ENCODE results near the gene UPK3B. TPM values are rescaled to one million over a fixed set of nuclear protein-coding genes. Genes with fewer than 3 reads are reported as not detected.
"Not testable (repeated sequence)": the region's sequence is repeated elsewhere in the genome, so short reads cannot be mapped to it uniquely, and the experiment has no call there.

The UPK3B gene
- total RNA-seq (2014; rRNA removed; shearing (Covaris generic)), result 0.07 TPM in 1 of 2 replicates, not detected in the other

DNA sequence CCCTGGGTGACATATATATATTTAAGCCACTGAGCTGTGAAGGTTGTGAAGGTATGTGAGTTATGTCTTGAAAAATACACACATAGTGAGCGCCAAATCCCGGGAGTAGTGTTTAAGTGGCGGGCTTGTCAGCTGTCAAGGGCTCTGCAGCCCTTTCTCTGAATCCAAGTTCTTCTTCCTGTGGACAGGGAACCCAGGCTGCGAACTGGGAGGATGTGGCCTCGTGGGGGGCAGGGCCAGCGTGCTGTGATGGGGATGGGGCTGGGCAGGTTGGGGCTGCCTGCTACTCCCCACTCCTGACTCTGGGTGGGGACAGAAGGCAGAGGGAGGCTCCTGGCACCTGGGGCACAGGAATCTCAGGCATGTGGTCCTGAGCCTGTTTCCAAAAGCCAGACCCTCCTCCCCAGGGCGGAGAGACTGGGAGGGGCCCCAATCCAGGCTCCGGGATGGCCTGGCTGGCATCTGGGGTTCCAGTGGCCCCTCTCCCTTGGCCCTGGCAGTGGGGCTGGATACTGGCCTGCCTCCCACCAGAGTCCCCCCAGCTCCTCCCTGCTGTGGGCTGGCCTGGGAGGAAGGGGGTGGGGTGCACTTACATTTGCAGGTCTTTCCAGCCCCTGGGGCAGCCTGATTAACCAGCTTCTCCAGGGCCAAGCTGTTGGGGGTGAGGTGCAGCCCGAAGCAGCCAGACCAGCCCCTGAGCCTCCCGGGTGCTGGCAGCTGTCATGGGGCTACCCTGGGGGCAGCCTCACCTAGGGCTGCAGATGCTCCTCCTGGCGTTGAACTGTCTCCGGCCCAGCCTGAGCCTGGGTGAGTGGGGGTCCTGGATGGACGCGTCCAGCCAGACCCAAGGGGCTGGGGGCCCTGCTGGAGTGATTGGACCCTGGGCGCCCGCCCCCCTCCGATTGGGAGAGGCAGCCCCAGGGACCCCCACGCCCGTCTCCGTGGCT is at the start of gene UPK3B:
UPK3B (plus strand) TSS at position 622 of the 947 bp plus-strand sequence; CDS start at position 723, 101 bp downstream.
- Histone ChIP-seq H3K27me3 (ENCODE audit: control insufficient read depth, insufficient read depth, low read length) (no peaks in the 10 kb centered on the region), H3K36me3 (replicated peaks; ENCODE audit: control insufficient read depth, insufficient read depth, low read length) (peaks cover 1% of the 10 kb centered on the region; the same call in 1 of the 2 replicates), H3K4me3 (ENCODE audit: insufficient read depth, low read depth, low read length) (no peak within 1 kb of the TSS)
- peak; percentile 93 for DNase-seq

DNA sequence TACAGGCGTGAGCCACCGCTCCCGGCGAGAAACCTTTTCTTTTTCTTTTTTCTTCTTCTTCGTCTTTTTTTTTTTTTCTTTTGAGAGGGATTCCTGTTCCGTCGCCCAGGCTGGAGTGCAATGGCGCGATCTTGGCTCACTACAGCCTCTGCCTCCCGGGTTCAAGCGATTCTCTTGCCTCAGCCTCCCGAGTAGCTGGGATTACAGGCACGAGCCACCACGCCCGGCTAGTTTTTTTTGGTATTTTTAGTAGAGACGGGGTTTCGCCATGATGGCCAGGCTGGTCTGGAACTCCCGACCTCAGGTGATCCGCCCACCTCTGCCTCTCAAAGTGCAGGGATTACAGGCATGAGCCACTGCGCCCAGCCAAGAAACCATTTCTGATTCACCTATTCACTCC is 49.6 kb upstream of the UPK3B start:
- not testable (repeated sequence) for H3K36me3 ChIP-seq (replicated peaks; ENCODE audit: control insufficient read depth, insufficient read depth, low read length); H3K4me3 ChIP-seq (ENCODE audit: insufficient read depth, low read depth, low read length); DNase-seq; H3K27me3 ChIP-seq (ENCODE audit: control insufficient read depth, insufficient read depth, low read length)

DNA sequence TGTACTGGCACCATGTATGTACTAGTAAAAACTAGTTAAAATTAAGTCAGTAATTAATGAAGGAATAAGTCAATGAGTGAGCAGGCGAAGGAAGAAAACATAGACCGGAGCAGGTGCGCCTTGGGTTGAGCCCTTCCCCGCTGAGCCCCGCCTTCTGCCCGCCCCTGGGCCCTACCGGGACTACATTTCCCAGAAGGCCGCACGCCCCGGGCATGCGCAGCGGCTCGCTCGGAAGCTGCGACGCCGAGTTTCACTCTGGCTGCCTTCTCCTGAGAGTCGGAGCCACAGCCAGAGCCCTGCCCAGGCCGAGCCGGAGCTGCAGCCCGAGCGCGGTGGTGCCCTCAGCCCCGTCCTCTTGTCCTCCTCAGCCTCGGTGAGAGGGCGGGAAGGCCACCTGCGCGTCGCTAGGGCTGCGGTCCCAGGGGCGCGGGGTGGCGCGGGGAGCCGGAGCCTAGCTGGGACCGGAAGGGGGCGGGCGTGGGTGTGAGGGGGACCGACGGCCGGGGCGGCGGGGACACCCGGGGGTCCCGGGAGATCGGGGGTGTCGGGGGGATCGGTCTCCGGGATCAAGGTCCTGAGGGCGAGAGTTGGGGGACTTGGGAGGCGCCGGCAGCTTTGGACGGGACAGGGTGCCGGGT is 48.8 kb upstream of the UPK3B start, which contains the start of gene DTX2:
DTX2 (plus strand) TSS at position 246 of the 638 bp plus-strand sequence. CDS start 18,801 bp downstream, outside the sequence.
- peak within 1 kb of the TSS; percentile 37 for H3K4me3 ChIP-seq (ENCODE audit: insufficient read depth, low read depth, low read length)

DNA sequence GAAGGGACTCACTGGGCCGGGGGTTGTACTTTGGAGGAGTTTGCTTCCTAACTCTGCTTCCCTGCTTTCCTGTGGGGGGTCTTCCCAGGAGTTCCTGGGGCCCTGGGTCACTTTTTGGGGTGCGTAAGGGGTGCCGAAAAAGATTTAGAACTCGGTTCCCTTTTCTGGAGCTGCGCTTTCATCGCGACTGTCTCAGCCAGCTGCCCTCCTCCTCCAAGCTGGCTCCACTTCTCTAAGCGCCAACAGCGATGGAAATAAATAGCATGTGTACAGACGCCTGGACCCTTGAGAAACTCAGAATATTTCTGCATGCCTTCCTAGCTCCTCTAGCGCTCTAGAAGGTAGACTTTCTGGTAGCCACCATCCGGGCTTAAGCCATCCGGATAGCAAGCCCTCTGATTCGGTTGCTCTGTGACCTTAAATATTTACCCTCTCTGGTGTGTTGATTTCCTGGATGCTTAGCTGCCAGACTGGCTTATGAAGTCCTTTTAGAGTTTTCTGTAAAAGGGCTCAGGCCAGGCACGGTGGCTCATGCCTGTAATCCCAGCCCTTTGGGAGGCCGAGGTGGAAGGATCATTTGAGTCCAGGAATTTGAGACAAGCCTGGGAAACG is 48.0 kb upstream of the UPK3B start:
- H3K27me3 ChIP-seq (ENCODE audit: control insufficient read depth, insufficient read depth, low read length); H3K36me3 ChIP-seq (replicated peaks; ENCODE audit: control insufficient read depth, insufficient read depth, low read length); H3K4me3 ChIP-seq (ENCODE audit: insufficient read depth, low read depth, low read length); DNase-seq: not testable (repeated sequence)

More for the DNA sequence above, 48.8 kb upstream of the UPK3B start, which contains the start of gene DTX2:
- H3K36me3 ChIP-seq (replicated peaks; ENCODE audit: control insufficient read depth, insufficient read depth, low read length); DNase-seq; H3K27me3 ChIP-seq (ENCODE audit: control insufficient read depth, insufficient read depth, low read length): not testable (repeated sequence)

DNA sequence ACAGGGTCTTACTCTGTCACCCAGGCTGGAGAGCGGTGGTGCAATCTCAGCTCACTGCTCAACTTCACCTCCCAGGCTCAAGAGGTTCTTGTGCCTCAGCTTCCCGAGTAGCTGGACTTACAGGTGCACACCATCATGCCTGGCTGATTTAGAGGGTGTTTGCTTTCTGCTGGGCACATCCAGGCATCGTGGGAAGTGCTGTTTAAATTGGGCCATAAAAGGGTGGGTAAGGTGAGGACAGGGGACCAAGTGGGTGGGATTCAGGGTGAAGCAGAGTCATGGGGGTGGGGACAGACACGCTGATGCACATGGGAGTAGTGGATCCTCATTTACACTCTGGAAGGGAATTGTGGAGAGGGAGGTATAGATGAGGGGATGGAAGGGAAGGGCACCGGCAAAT is 45.4 kb upstream of the UPK3B start:
- H3K4me3 ChIP-seq (ENCODE audit: insufficient read depth, low read depth, low read length); H3K36me3 ChIP-seq (replicated peaks; ENCODE audit: control insufficient read depth, insufficient read depth, low read length); DNase-seq; H3K27me3 ChIP-seq (ENCODE audit: control insufficient read depth, insufficient read depth, low read length): not testable (repeated sequence)

DNA sequence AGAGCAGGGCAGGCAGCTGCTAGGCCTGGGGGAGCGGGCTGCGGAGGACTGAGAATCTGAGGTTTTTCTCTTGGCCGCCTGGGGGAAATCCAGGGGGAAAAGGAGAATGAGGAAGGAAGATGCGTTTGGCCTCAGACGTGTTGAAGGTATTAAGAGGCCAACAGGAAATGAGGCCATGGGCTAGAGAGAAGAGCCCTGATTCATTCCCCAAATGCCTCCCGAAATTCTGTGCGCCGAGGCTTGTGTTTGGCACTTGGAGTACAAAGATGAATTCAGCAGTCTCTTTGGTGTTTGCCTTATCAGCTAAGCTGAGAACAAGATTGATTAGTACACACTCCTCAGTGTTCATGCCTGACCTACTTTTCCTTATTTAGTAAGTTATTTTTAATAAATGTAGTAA is 44.4 kb upstream of the UPK3B start:
- not testable (repeated sequence) for H3K36me3 ChIP-seq (replicated peaks; ENCODE audit: control insufficient read depth, insufficient read depth, low read length); H3K4me3 ChIP-seq (ENCODE audit: insufficient read depth, low read depth, low read length); DNase-seq; H3K27me3 ChIP-seq (ENCODE audit: control insufficient read depth, insufficient read depth, low read length)

DNA sequence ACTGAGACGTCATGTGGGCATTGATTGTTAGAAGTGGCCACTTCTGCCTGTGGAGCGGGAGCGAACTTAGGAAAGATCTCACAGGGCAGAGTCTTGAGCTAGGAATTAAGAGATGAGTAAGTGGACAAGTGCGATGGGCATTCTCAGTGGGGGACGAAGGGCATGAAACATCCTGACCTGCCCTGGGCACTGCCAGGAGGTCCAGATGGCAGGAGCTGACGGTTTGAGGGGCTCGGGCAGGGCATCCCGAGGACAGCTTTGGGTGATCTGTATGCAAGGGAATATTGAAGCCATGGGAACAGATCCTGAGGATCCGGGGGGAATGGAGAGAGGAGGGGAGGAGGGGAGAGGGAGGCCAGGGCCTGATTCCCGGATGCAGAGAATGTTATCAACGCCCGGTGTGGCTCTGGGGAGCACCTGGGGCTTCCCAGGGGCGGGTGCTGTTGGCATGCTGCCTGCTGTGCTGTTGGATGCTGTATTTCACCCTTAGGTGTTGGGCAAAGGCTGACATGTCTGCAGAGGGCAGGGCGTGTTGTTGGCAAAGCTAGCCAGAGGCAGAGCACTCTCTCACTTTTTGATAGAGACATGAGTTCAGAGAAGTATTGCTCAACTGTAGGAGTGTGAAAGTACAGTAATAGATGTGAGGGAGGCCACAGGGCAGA is 42.5 kb upstream of the UPK3B start:
- not testable (repeated sequence) for H3K36me3 ChIP-seq (replicated peaks; ENCODE audit: control insufficient read depth, insufficient read depth, low read length); DNase-seq

DNA sequence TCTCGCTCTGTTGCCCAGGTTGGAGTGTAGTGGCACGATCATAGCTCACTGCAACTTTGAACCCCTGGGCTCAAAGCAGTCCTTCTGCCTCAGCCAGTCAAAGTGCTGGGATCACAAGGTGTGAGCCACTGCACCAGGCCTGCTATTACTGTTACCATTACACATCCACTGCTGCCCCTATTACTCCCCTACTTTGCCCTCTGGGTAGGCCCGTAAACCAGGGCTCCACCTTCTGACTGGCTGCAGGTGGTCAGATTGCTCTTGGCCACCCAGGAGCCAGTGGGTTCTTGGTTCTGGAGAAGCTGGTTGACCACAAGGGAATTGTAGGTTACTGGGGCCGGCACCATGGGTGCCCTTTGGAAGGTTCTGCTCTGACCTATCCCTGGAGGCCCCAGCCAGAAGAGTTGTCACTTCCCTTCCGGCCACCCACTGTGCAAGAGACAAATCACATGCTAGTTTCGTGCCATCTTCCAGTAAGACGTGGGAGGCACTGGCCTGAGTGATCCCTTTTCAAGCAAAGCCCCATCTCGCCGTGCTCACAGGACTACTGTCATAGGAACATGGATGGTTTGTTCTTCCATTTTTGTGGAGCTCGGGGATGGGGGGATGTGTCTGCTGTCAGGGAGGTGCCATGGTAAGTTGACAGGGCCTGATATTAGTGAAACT is 38.7 kb upstream of the UPK3B start:
- not testable (repeated sequence) for H3K4me3 ChIP-seq (ENCODE audit: insufficient read depth, low read depth, low read length); H3K36me3 ChIP-seq (replicated peaks; ENCODE audit: control insufficient read depth, insufficient read depth, low read length); H3K27me3 ChIP-seq (ENCODE audit: control insufficient read depth, insufficient read depth, low read length); DNase-seq

More for the DNA sequence above, 42.5 kb upstream of the UPK3B start:
- not testable (repeated sequence) for H3K4me3 ChIP-seq (ENCODE audit: insufficient read depth, low read depth, low read length); H3K27me3 ChIP-seq (ENCODE audit: control insufficient read depth, insufficient read depth, low read length)

DNA sequence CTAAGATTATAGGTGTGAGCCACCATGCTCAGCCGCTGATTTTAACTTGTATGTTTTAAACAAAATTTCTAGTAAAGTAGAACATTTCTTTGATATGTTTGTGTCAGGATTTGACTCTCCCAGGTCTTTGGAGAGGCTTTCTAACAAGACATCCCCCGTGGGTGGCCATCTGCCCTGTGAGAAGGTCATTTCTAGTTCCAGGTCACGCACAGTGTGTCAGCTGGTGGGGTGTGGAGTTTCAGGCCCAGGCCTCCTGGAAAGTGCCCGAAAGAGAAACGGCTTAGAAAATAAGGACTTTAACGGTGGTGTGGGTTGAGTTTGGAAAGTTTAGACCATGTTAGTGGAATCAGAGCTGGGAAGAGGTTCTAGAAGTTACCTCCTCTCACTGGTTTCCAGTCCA is 37.3 kb upstream of the UPK3B start:
- not testable (repeated sequence) for H3K27me3 ChIP-seq (ENCODE audit: control insufficient read depth, insufficient read depth, low read length); H3K4me3 ChIP-seq (ENCODE audit: insufficient read depth, low read depth, low read length); DNase-seq; H3K36me3 ChIP-seq (replicated peaks; ENCODE audit: control insufficient read depth, insufficient read depth, low read length)

DNA sequence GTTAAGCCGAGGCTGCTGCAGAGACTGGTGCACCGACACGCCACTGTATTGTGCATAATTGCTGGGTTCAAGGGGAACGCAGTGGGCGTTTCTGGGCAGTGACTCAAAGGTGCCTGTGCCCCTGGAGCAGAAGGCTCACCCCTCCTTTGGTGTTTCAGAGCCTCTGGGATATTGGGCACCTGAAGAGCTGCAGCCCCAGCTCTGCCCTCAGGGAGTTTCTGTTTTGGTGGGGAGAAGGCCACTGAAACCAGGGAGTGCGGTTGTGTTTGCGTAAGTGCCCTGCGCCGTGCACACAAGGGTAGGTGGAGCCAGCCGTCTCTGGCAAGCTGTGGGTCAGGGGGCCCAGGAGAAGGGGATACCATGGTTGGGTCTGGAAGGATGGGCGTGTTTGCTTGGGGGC is 34.1 kb upstream of the UPK3B start:
- not testable (repeated sequence) for H3K4me3 ChIP-seq (ENCODE audit: insufficient read depth, low read depth, low read length); H3K36me3 ChIP-seq (replicated peaks; ENCODE audit: control insufficient read depth, insufficient read depth, low read length); H3K27me3 ChIP-seq (ENCODE audit: control insufficient read depth, insufficient read depth, low read length); DNase-seq

DNA sequence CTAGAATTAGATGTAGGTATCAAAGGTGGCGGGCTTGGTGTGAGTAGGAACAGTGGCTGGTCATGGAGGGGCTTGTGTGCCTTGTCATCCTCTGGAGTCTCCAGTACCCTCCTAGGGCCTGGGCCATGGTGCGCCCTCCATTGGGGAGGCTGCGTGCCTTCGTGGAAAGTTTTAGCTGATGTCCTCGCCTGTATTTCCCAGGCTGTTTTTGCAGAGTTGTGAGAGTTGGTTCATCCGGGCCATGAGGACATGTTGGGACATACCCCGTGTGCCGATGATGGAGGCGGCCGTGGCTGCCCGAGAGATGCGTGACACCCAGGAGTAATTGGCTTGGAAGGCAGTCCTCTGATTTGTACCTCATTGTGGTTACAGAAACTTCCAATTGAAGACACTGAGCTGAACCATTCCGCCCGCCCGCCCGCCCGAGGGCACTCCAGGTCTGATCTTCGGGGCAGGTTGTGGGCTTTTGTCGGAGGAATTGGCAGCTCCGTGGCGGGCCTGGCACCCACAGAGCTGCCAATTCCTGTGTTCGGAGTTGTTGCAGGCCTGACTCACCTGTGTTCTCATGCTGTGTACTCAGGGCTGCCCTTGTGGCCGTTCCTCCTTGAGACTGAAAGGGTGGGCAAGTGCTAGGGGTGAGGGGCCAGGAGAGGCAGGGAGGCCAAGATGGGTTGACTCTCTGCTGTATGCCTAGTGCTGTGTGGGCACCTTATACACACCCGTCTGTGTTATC is 33.4 kb upstream of the UPK3B start:
- DNase-seq; H3K4me3 ChIP-seq (ENCODE audit: insufficient read depth, low read depth, low read length); H3K36me3 ChIP-seq (replicated peaks; ENCODE audit: control insufficient read depth, insufficient read depth, low read length); H3K27me3 ChIP-seq (ENCODE audit: control insufficient read depth, insufficient read depth, low read length): not testable (repeated sequence)

DNA sequence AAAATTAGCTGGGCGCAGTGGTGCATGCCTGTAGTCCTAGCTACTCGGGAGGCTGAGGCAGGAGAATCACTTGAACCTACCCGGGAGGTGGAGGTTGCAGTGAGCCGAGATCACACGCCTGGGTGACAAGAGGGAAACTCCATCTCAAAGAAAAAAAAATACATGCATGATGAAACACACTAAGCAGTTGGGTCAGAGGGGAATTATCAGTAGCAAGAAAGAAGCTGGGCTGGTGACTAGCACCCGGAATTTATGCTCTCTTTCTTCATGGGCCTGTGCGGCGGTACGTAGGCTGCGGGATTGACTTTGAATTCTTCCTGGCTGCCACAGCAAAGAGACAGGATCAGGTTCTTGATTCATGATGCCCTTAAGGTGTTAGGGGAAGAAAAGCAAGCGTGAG is 30.7 kb upstream of the UPK3B start:
- DNase-seq; H3K27me3 ChIP-seq (ENCODE audit: control insufficient read depth, insufficient read depth, low read length); H3K36me3 ChIP-seq (replicated peaks; ENCODE audit: control insufficient read depth, insufficient read depth, low read length); H3K4me3 ChIP-seq (ENCODE audit: insufficient read depth, low read depth, low read length): not testable (repeated sequence)

Measured in H7 (cell line).